ENCODE data around the gene SMTN.
"Not testable (repeated sequence)": the region's sequence is repeated elsewhere in the genome, so short reads cannot be mapped to it uniquely, and the experiment has no call there.

The SMTN gene

DNA sequence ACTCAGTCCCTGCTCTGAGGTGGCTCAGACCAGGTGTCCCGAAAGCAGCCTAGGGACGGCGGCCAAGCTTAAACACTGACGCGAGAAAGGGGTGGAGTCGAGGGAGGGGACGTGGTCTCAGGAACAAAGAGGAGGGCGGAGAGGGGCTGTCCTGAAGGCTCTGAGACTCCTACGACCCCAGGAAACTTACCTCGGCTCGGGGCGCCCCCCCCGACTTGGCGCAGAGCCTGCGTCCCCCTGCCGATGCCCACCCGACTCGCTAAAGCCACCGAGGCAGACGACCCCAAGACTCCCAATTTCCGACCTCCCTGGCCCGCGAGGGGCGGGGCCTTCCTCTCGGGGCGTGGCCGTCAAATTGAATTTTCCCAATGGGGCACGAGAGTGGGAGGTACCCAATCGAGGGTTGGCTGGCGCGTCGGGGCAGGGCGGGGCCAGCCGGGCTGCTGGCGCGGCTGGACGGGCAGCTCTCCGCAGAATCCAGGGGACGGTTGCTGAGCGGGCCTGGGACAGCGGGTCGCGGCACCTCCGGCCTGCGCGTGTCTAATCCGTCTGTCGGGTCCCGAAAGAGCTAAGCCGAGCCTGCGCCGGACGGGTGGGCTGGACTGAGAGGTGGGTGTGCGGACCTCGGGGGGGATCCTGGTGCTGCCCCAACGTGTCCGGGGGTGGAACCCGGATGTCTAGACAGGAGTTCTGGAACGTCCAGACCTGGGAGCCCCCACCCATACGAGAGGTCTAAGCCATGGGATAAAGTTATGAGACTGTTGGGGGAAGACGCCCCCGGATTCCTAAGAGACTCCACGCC is at the start of gene SMTN:
TSS of gene SMTN (plus strand) at position 471 of the 802 bp plus-strand sequence. CDS start 1,941 bp downstream, outside the sequence.
- peak; percentile 73 for DNase-seq

DNA sequence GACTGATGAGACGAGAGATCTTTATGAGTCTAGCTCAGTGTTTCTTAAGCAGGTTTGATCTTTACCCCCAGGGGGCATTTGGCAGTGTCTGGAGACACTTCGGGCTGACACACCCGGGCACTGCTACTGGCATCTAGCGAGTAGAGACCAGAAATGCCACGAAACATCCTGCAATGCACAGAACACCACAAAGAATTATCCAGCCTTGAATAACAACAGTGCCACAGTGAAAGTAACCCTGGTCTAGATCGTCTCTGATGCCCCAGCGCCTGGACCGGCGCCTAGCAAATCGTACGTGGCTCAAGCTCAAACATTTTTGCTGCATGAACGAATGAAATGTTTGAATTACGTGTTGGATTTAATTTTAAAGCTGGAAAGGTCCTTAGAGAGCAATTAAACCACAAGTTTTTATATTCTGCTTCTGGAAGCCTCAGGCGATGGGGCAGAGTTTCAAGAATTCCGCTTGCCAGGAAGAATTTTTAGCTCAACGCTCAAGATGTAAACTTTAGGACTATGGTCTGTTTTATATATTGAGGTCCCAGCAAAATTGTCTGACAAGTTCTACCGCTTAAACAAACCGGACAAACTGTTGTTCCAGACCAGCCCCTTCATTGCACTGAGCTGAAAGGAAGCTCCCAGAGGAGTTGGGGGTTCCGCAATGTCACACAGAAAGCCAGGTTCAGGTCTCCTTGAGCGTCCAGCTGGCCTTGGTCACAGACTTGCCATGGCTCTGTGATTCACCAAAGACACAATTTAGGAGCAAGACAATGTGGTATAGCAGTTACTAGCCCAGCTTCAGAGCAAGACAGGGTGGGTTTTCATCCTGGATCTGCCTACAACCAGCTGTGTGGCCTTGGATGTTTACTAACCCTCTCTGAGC is 44.2 kb upstream of the SMTN start:
- no peak for DNase-seq

DNA sequence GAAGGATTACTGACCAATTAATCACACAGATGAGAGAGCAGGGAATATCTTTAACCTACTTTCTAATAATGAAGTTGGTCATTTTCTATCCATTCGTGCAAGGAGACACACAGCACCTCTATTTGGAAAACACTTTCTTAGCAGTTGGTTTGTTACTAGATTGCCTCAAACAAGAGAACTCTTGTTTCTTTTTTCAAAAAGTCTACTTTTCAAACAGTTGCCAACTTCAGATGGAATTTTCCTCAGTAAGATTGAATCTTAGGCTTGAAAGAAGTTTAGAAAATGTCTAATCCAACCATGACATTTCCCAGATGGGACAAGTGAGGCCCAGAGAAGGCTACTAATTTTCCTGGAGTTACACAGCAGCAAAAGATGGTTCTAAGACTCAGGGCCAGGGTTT is 42.4 kb upstream of the SMTN start:
- DNase-seq: no peak

DNA sequence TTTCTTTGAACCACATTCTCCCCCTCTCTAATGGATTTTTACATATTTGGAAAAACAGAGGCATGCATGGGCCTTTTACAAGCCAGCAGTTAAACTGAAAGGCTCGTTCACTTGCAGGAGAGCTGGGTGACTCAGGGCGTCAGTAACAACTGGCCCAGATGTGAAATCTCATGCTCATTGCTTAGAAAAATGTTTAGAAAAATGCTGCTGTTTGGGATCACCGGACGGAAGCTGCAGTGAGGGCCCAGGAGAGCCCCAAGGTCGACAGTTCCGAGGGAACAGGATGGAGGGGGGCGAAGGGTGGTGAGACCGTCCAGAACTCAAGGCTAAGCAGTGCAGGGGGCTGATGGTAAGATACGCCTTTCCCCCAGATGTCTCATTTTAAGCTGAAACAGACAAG is 41.7 kb upstream of the SMTN start:
- DNase-seq: no peak

DNA sequence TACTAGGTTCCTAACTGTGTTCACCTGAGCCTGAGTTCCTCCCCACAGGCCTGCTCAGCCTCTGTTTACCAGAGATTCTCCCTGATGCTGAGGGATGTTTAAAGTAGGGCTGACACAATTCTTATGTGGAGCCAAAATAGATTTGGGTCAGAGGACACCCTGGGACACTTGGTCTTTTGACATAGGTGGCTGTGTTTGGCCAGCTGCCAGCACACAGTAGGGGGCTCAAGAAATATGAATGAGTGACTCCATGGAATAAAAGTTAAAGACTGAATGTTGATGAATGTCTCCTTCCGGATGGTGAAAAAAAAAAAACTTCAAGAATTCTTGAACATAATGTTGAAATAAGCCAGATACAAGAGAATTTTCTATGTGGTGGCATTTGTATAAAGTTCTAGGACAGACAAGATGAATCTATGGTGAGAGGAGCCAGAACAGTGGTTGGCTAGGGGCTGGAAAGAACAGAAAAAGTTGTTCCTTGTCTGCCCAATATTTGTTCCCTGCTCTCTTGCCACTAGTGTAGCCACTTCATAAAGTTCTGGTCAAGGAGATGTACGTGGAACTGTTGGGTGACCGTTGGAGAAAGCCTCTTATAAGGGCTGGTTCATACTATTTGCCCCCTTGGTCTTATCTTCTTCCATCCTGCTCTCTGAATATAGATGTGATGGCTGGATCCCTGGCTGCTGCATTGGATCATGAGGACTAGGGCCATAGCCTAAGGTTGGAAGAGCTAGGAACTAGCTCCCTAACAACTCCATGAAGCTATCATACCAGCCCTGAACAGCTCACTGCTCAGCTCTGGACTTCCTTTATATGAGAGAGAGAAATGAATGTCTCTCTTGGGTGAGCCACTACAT is 40.3 kb upstream of the SMTN start:
- no peak for DNase-seq

DNA sequence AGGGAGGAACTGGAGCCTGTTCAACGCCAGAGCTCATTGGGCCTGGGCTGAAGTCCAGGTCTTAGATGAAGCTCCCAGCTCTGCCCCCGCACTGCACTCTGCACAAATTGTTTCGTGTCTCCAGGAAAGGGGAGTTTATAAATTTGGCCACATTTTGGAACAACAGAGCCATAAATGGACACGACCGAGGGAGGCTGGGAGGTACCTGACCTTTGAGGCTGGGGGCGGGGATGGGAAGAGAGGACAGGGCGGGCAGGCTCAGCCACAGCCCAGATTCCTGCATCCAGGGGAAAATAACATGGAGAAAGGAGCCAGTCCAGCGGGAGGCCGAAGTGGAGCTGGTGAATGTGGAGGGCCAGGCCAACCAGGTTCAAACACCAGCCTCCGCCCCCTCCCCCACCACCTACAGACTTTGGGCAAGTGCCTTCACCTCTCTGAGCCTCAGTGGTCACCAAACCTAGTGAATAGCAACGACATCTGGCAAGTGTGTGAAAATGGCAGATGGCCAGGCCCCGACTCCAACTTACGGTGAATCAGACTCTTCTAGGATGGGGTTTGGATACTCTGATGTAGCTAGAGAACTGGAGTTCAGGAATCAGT is 36.8 kb upstream of the SMTN start:
- no peak for DNase-seq

DNA sequence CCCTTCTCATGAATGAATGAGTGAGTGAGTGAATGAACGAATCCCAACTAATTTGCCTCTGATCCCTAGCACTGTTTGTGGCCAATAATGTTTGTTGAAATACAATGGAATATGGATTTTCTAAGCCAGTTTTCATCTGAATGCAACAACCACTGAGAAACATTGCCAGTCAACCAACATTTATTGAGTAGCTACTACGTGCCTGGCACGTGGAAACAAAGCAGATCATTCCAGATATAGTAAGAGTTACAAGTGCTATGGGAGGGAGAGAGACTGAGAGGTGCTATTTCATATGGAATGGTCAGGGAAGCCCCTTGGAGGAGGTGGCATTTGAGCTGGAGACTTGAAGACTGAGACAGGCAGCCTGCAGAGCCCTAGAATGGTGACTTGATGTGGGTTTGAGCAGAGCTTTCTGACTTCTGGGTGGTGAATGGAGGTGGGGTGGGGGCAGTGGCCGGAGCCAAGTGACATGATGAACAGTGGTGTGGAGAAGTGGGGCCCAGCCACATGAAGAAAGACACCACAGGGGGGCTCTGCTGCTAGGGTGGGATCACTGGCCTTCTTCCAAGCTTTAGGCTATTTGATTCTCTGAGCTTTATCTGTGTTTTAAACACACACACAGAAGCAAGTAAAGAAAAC is 35.1 kb upstream of the SMTN start:
- DNase-seq: no peak

DNA sequence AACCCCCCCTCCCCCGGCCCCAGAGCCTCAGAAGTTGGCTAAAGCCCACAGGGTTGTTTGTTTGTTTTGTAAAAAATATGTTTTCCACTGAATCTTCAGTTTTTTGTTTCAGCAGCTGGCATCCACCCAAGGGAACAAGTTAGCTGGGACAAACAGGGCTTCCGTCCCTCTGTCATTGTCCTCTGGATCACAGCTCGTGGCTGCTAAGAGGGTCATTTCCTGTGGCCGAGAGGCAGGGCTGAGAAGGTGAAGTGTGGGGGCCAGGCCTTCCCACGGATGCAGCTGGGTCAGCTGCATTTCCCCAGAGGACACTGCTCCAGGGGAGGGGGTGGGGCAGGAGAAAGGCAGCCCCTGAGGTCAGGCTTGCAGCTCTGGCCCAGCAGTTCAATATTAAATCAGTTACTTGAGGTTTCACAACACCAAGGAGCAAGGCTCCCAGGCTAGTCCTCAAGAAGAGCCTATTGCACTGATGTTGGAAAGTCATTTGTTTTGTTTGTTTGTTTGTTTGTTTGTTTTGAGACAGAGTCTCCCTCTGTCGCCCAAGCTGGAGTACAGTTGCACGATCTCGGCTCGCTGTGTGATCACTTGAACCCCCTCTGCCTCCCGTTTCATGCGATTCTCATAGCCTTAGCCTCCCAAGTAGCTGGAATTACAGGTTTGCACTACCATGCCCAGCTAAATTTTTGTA is 34.4 kb upstream of the SMTN start:
- no peak for DNase-seq

DNA sequence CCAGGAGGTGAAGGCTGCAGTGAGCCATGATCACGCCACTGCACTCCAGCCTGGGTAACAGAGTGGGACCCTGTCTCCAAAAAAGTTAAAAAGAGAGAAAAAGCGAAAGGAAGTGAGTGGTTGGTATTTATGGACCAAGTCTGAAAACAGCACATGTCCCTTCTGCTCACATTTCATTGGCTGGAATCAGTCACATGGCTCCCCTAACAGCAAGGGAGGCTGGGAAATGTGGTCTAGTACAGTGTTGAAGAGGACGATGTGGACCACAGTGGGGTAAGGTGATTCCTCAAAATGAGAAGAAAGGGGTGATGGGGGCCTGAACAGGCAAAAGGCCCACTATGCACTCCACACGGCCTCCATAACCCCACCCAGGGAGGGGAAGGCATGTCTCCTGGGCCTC is 32.5 kb upstream of the SMTN start:
- no peak for DNase-seq

DNA sequence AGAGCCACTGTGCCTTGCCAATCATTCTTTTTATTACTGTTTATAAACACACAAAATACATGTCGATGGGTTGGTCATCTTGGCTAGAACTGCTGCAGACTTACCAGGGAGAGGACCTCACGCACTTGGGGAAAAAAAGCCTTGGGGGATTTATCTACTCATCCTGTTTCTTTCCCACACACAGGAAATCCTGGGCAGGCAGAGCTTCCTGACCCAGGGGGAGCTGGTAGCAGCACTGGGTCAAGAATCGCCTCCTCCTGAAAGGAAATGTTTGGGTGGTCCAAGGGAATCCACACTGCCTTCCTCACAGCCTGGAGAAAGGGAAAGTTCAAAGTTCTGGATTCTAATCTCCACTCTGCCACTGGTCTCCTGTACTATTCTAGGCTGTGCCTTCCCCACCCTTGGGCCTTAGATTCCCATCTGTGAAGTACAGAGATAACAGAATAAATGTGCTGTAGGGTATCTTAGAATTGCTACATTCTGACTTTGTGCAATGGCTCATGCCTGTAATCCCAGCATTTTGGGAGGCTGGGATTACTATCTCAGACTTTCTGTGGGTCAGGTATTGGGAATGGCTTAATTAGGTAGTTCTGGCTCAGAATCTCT is 31.2 kb upstream of the SMTN start:
- DNase-seq: no peak

DNA sequence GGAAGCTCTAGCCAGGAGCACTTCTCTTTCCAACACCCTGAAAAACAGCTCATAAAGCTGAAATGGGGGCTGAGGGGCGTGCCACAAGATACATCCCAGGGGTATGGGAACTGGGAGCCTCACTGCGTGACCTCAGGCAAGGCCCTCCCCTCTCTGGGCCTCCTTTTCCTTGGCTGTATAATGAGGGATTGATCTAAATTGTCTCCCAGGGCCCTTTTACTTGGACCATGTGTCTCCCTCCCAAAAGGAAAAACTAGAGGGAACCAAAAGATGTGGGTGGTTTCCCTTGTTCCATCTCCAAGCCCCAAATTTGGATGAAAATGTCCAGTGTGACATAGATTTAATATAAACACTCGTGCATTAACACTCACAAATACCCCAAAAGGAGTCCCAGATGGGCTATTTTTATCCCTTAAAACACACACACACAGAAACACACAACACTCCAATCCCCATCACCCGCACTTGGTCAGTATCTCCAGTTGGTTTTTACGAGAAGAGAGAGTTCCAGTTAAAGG is 25.9 kb upstream of the SMTN start:
- DNase-seq: no peak

DNA sequence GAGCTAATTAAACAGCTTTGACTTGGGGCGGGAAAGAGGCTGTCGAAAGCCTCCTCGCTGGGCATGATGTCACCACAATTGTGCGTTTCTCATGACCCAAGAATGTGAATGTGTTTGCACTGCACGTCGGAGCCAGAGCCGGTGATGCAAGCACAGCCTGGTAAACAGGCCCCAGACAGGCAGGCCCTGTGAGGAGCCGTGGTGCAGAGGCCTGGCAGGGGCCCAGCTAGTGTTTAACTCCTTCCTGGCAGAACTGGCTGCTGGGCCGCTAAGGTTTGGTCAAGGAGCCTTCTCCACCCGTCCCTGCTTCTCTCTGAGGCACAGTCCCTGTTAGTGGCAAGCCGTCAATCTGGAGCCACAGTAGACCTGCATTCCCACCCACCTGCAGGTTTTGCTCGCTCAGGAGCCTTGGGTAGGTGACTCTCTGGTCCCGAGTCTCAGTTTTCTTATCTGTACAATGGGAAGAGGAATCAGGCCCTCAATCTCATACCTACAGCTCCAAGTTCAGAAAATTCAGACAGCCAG is 25.4 kb upstream of the SMTN start:
- peak in 1 of 2 experiments; percentile 46 for DNase-seq

DNA sequence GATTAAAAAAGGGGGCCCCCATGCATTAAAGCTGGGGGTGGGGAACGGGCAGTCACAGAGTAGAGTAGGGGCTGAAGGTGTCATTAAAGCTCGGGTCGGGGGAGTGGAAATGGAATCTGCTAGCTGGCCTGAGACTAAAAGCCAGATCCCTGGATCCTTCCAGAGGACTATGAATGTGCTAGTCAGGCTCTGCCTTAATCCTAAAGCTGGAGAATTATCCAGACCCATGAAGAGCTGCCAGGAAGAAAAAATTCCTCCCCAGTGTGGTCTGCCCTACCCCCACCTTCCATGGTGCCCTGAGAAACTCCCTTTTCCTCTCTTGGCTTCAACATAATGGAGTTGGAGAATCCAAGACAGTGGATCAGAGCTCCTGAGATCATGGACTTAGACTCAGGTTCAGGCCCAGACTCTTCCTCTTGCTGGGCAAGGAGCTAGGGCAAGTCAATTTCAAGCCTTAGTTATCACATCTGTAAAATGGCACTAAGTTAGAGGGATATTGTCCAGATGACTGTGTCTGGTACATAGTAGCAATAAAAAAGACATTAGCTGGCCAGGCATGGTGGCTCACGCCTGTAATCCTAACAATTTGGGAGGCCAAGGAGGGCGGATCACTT is 24.0 kb upstream of the SMTN start:
- DNase-seq: no peak

DNA sequence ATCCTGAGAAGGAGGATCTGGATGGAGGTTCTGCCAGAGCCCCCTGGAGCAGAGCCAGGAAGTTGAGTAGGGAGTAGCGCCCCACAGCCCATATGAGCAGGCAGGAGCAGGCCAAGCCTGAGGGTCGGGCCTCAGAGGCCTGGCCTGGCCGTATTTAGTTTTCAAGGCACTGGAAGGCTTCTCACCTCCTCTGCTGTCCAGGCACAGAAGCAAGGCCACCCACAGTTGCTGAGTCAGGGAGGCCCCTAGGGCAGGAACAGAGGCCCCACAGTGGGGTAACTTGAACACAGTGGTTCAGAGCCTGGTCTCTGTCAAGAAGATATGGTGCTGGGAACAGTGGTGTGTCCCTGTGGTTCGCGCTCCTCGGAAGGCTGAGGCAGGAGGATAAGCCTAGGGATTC is 21.5 kb upstream of the SMTN start:
- not testable (repeated sequence) for DNase-seq

DNA sequence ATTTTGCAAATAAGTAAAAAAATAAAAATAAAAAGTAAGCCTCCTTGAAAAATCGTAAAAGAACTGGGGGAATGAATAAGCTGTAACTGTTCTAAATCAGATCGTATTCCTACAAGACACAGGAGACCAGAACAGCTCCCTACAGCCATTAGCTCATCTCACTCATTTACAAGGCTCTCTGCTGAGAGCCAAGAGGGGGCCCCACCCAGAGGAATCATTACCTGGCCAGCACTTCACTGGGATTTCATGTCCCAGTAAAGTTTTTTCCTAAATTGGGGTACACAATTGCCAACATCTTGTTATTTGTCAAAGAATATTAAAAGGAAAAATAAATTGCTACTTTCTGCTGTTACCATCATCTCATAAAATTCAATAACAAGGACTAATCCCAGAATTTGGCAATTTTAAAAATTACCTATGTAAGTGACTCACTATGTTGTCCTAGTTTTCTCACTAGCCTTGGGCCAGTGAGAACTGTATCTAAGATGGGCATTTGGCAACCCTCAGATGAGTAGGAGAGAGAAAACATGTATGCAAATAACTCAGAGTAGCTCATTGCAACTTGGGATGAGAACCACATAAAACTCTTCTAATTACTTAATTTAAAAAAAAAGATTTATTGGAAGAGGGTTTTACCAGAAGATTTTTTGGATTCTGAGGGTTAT is 18.4 kb upstream of the SMTN start:
- DNase-seq: no peak

DNA sequence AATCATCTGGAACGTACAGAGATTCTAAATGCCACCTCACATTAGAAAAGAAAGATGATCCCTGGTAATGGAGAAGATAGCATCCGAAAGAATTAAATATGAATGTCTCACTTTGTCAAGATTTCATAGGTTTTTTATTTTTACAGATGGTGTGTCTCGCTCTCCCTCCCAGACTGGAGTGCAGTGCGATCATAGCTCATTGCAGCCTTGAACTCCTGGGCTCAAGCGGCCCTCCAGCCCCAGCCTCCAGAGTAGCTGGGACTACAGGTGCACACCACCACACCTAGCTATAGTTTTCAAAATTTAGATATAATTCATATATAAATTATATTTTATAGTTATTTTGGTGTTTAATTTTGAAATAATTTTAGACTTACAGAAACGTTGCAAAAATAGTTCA is 16.7 kb upstream of the SMTN start:
- DNase-seq: no peak

DNA sequence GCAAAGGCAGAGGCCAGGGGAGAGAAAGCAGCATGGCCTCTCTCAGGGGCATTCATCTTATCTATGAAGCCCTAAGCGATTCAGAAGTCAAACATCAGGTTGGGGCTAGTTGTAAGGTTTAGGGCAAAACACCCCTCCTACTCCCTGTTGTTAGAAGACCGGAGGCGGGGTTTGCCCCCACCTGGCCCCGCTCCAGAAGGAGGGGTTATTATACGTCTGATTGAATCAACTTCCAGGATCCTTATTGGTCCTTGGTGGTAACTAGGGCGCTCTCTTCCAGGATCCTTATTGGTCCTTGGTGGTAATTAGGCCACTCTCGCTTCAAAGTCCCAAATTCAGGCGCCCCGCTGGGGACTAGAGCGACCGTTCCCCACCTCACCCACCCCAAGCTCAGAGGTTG is 12.1 kb upstream of the SMTN start:
- no peak for DNase-seq

DNA sequence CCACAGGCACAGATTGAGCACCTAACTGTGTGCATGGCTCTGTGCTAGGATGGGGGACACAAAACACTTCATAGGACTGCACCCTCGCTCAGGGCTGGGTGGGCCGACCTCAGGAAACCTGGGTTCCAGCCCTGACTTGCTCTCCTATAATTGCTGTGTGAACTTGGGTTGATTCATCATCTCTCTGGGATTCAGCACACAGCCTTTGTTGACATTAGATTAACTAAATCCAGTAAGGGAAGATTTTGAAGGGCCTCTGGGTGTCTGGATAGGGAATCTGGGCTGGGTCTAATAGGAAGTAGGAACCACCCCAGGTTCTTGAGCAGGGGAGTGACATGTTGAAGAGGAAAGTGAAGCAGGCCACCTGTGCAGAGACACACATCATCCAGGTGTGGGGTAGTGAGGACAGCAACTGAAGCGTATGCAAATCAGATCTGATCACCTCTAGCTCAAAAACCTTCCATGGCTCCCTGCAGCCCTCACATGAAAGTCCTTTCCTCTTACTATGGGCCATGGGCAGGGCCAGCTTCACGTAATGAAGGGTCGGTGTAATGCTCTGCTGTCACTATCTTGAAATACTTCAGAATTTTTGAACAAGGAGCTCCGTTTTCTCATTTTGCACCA is 11.3 kb upstream of the SMTN start:
- not testable (repeated sequence) for DNase-seq

DNA sequence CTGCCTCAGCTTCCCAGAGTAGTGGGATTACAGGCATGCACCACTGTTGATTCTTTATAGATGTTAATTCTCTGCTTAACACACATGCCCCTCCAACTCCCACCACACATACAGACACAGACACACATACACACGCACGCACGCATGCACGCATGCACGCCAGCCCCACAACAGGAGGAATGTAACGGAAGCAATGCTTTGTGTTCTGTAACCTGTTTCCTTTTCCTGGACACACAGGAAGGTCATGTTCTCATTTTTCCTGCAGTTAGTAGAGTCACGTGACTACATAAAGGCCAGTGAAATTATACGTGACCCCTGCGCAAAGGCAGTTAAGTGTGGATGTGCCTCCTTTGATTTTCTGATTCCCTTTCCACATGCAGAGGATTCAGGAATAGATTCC is 8.0 kb upstream of the SMTN start:
- not testable (repeated sequence) for DNase-seq
